DOHH2 (cell line): ENCODE measurements around the gene SART1.

ENCODE experiments used
- H3F3A ChIP-seq: fragments of 200-600 bp; sonication (generic), shearing (Covaris generic); 2 replicates; pipeline ENCODE4 v1.6.0; 2016; ENCODE audit warnings: antibody characterized with exemption, mild to moderate bottlenecking; ENCODE audit not compliant: control insufficient read depth, insufficient read depth
- H3K27ac ChIP-seq: fragments of 200-600 bp; sonication (generic); 2 replicates; pipeline ENCODE4 v1.5.1; 2014; ENCODE audit warnings: low read depth, mild to moderate bottlenecking, low read length, moderate library complexity
- H3K27me3 ChIP-seq: fragments of 200-600 bp; sonication (generic); 2 replicates; pipeline ENCODE4 v1.6.1; 2014; ENCODE audit warnings: mild to moderate bottlenecking, low read length, mixed read lengths; ENCODE audit not compliant: control insufficient read depth
- H3K36me3 ChIP-seq: fragments of 200-600 bp; sonication (generic); 2 replicates; pipeline ENCODE4 v1.6.1; 2014; ENCODE audit warnings: mild to moderate bottlenecking, low read length, moderate library complexity, mixed read lengths; ENCODE audit not compliant: control insufficient read depth
- H3K4me1 ChIP-seq: fragments of 200-600 bp; sonication (generic); 2 replicates; pipeline ENCODE4 v1.6.1; 2014; ENCODE audit warnings: mild to moderate bottlenecking, low read length, mixed read lengths; ENCODE audit not compliant: control insufficient read depth
- H3K4me2 ChIP-seq: fragments of 200-600 bp; sonication (generic); 2 replicates; pipeline ENCODE4 v1.6.0; 2014; ENCODE audit warnings: mild to moderate bottlenecking, low read length, moderate library complexity
- H3K4me3 ChIP-seq: fragments of 200-600 bp; sonication (generic); 2 replicates; pipeline ENCODE4 v1.5.1; 2014; ENCODE audit warnings: mild to moderate bottlenecking, low read length, mixed read lengths
- H3K79me2 ChIP-seq: fragments of 200-600 bp; sonication (generic); 2 replicates; pipeline ENCODE4 v1.6.1; 2014; ENCODE audit warnings: mild to moderate bottlenecking, low read length, mixed read lengths; ENCODE audit not compliant: control insufficient read depth
- H3K9me2 ChIP-seq: fragments of 200-600 bp; sonication (generic); replicated peaks from 2 replicates; pipeline ENCODE4 v1.6.1; 2014; ENCODE audit warnings: mild to moderate bottlenecking, low read length, mixed read lengths; ENCODE audit not compliant: control insufficient read depth
- H3K9me3 ChIP-seq: fragments of 200-600 bp; sonication (generic); 2 replicates; pipeline ENCODE4 v1.6.1; 2014; ENCODE audit warnings: antibody characterized with exemption, low read length, mixed read lengths; ENCODE audit not compliant: control insufficient read depth, insufficient read depth
- H4K20me1 ChIP-seq: fragments of 200-600 bp; sonication (generic); 2 replicates; pipeline ENCODE4 v1.6.0; 2014; ENCODE audit warnings: low read depth, mild to moderate bottlenecking, antibody characterized with exemption, low read length, moderate library complexity; ENCODE audit not compliant: control insufficient read depth, insufficient read depth
- EZH2phosphoT487 ChIP-seq: fragments of 200-600 bp; sonication (generic); IDR thresholded peaks from 2 replicates; pipeline ENCODE4 v1.6.1; 2017; ENCODE audit warnings: borderline replicate concordance, mild to moderate bottlenecking, antibody characterized with exemption, low read length, moderate library complexity, mixed read lengths
- TF ChIP-seq, protein P1 (sequence below): fragments of 200-600 bp; sonication (generic); IDR thresholded peaks from one replicate; pipeline ENCODE4 v1.5.1; 2014; ENCODE audit warnings: antibody characterized with exemption, mild to moderate bottlenecking, low read depth, low read length; ENCODE audit not compliant: poor library complexity, severe bottlenecking

Gene SART1

DNA sequence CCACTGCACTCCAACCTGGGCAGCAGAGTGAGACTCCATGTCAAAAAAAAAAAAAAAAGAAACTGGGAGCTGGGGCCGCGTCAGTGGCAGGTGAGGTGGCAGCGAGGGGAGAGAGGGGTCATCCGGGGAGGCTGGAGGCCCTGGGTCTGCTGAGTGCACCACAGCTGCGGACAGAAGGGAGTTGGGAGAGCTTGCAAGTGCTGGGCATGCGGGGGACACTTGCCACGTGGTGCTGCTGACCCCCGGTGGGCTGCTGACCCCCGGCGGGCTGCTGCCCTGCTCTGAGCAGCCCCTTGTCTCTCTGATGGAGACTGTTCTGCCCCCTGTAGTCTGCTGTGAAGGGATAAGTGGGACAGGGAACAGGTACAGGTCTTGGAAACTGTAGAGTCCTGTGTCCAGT, 39.7 kb upstream of the SART1 start:
- Histone ChIP-seq H3K36me3 (peaks cover 4% of the 10 kb centered on the region; the same call in 1 of the 2 replicates), H3K9me2 (no peaks in the 10 kb centered on the region), H3K9me3 (no peaks in the 10 kb centered on the region), H3K79me2 (peaks cover 20% of the 10 kb centered on the region), H3K4me1 (peaks cover 19% of the 10 kb centered on the region), H3K27me3 (no peaks in the 10 kb centered on the region), H3F3A (no peaks in the 10 kb centered on the region), H3K4me2 (no peak overlapping the region), H3K4me3 (no peak overlapping the region), H3K27ac (no peak overlapping the region), H4K20me1 (no peaks in the 10 kb centered on the region)
- no peak for TF ChIP-seq EZH2phosphoT487
- TF ChIP-seq, protein P1, sequence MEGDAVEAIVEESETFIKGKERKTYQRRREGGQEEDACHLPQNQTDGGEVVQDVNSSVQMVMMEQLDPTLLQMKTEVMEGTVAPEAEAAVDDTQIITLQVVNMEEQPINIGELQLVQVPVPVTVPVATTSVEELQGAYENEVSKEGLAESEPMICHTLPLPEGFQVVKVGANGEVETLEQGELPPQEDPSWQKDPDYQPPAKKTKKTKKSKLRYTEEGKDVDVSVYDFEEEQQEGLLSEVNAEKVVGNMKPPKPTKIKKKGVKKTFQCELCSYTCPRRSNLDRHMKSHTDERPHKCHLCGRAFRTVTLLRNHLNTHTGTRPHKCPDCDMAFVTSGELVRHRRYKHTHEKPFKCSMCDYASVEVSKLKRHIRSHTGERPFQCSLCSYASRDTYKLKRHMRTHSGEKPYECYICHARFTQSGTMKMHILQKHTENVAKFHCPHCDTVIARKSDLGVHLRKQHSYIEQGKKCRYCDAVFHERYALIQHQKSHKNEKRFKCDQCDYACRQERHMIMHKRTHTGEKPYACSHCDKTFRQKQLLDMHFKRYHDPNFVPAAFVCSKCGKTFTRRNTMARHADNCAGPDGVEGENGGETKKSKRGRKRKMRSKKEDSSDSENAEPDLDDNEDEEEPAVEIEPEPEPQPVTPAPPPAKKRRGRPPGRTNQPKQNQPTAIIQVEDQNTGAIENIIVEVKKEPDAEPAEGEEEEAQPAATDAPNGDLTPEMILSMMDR: no peak

DNA sequence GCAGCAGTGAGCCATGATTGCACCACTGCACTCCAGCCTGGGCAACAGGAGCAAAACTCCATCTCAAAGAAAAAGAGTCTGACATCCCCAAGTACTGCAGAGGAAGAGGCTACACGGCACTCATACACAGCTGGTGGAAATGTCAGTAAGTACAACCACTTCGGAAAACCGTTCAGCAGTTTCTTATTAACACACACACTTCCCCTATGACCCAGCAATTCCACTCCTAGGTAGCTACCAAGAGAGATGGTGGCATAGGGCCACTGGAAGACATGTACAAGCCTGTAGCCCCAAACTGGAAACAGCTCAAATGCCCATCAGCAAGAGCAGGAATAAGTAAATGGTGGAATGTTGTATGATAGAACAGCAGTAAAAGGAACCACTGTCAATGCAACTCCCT, 39.0 kb upstream of the SART1 start:
- H3K4me2 ChIP-seq: no peak overlapping the region
- peaks cover 15% of the 10 kb centered on the region for H3K4me1 ChIP-seq
- H3K79me2 ChIP-seq: peaks cover 14% of the 10 kb centered on the region
- H3F3A ChIP-seq: no peaks in the 10 kb centered on the region
- no peaks in the 10 kb centered on the region for H3K9me2 ChIP-seq
- H4K20me1 ChIP-seq: no peaks in the 10 kb centered on the region
- H3K27ac ChIP-seq: no peak overlapping the region
- H3K36me3 ChIP-seq: peaks cover 4% of the 10 kb centered on the region; the same call in 1 of the 2 replicates
- H3K27me3 ChIP-seq: no peaks in the 10 kb centered on the region
- TF ChIP-seq, protein P1: no peak
- TF ChIP-seq EZH2phosphoT487: no peak
- no peaks in the 10 kb centered on the region for H3K9me3 ChIP-seq
- H3K4me3 ChIP-seq: no peak overlapping the region

DNA sequence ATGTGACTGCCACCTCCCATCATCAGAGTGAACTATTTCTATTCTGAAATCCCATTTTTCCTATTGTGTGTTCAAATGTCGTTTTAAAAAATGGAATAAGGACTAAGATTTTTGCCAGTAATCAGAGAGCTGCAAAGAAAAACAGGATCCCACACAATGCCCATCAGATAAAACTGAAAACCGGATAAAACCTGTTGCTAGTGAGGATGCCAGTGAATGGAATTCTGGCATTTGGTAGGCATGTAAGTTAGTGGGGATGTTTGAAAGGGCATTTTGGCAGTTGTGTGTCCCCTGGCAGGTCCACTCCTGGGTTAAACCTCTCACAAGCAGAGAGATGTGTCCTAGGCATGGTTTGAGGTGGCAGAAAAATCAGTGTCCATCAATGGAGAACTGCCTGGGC, 36.1 kb upstream of the SART1 start:
- H3K4me2 ChIP-seq: no peak overlapping the region
- H3K9me2 ChIP-seq: no peaks in the 10 kb centered on the region
- no peaks in the 10 kb centered on the region for H3K79me2 ChIP-seq
- no peak overlapping the region for H3K27ac ChIP-seq
- H3K9me3 ChIP-seq: no peaks in the 10 kb centered on the region
- H4K20me1 ChIP-seq: no peaks in the 10 kb centered on the region
- H3F3A ChIP-seq: no peaks in the 10 kb centered on the region
- H3K36me3 ChIP-seq: no peaks in the 10 kb centered on the region
- TF ChIP-seq EZH2phosphoT487: no peak
- TF ChIP-seq, protein P1: no peak
- H3K27me3 ChIP-seq: no peaks in the 10 kb centered on the region
- peaks cover 1% of the 10 kb centered on the region; the same call in 1 of the 2 replicates for H3K4me1 ChIP-seq
- H3K4me3 ChIP-seq: no peak overlapping the region
